GM12878 (cell line): Measurements from ENCODE around the gene ECHDC1. TPM values are rescaled to one million over a fixed set of nuclear protein-coding genes. Genes with fewer than 3 reads are reported as not detected.

Experiments used
- ATAC-seq: fragments of 200-7000 bp; cut with Tn5 transposase; 3 replicates; pipeline ENCODE4 v1.9.1; 2020; ENCODE audit warnings: mild to moderate bottlenecking, moderate library complexity
- BruUV-seq: library from RNA; stranded (reverse); fragments of 400-500 nt; replicated peaks from 2 replicates; lab custom pipeline; 2021; lab: Mats Ljungman, UMichigan
- CTCF ChIA-PET: fragments of 300-600 bp; sonication (Branson Sonifier 250); formaldehyde crosslinking; extraction: SDS; loops from one replicate; lab custom pipeline; 2021; ENCODE audit warnings: inconsistent platforms; lab: Yijun Ruan, JAX
- POLR2A ChIA-PET: fragments of 350-600 bp; formaldehyde crosslinking; extraction: SDS; loops from one replicate; lab custom pipeline; 2021; ENCODE audit warnings: inconsistent platforms; lab: Charles Lee
- RAD21 ChIA-PET: fragments of 300-600 bp; sonication (Branson Sonifier 250); formaldehyde crosslinking; loops from one replicate; lab custom pipeline; 2023; ENCODE audit warnings: antibody characterized with exemption; ENCODE audit not compliant: unreplicated experiment; lab: Charles Lee
- SMC1A ChIA-PET: fragments of 300-600 bp; sonication (Branson Sonifier 250); formaldehyde crosslinking; loops from one replicate; lab custom pipeline; 2023; ENCODE audit not compliant: unreplicated experiment, uncharacterized antibody; lab: Charles Lee
- DNase-seq: peaks from one replicate; pipeline ENCODE4 v3.0.0-alpha.2; 2011; ENCODE audit warnings: low read depth, low spot score
- FAIRE-seq: peaks from 3 replicates; lab custom pipeline; 2011; peaks lifted over from hg19 to GRCh38; lab: Jason Lieb, UNC
- H2AFZ ChIP-seq: 2 replicates; pipeline ENCODE4 v1.6.0; 2011; ENCODE audit warnings: low read depth, low read length, control low read depth; ENCODE audit not compliant: control insufficient read depth
- H3K27ac ChIP-seq: 2 replicates; pipeline ENCODE4 v1.5.1; 2011; ENCODE audit warnings: control low read depth; ENCODE audit not compliant: control insufficient read depth, insufficient read depth
- H3K27me3 ChIP-seq, 2 experiments: replicated peaks in 1 of 2; 2 replicates each; pipeline versions ENCODE4 v1.6.0 to v1.6.1; 2011; ENCODE audit warnings: low read length in 1 of 2; ENCODE audit not compliant: control insufficient read depth in 2 of 2, insufficient read depth in 2 of 2
- H3K36me3 ChIP-seq, 2 experiments: 2 replicates each; pipeline ENCODE4 v1.5.1; 2011; ENCODE audit warnings: low read length in 1 of 2; ENCODE audit not compliant: control insufficient read depth in 2 of 2, insufficient read depth in 2 of 2
- H3K4me1 ChIP-seq: 2 replicates; pipeline ENCODE4 v1.6.1; 2011; ENCODE audit warnings: mild to moderate bottlenecking, low read length, moderate library complexity, mixed read lengths; ENCODE audit not compliant: control insufficient read depth, insufficient read depth
- H3K4me2 ChIP-seq: 2 replicates; pipeline ENCODE4 v1.6.0; 2011; ENCODE audit warnings: control low read depth; ENCODE audit not compliant: control insufficient read depth, insufficient read depth
- H3K4me3 ChIP-seq: fragments of 200-600 bp; sonication (generic); 2 replicates; pipeline ENCODE4 v1.5.1; 2016
- H3K79me2 ChIP-seq: 2 replicates; pipeline ENCODE4 v1.6.0; 2011; ENCODE audit warnings: low read length; ENCODE audit not compliant: control insufficient read depth, insufficient read depth
- H3K9ac ChIP-seq: 2 replicates; pipeline ENCODE4 v1.8.0; 2011; ENCODE audit warnings: low read length, control low read depth, mixed read lengths; ENCODE audit not compliant: control insufficient read depth, insufficient read depth
- H3K9me3 ChIP-seq: replicated peaks from 3 replicates; pipeline ENCODE4 v1.5.1; 2011; ENCODE audit warnings: mild to moderate bottlenecking, low read length; ENCODE audit not compliant: control insufficient read depth, insufficient read depth
- H4K20me1 ChIP-seq: 2 replicates; pipeline ENCODE4 v1.6.0; 2011; ENCODE audit not compliant: control insufficient read depth, insufficient read depth
- BHLHE40 ChIP-seq, 2 experiments: fragments of 450-650 bp in 1 of 2; IDR thresholded peaks; 2 replicates each; pipeline ENCODE4 v1.6.1; 2011 to 2017; ENCODE audit warnings: low read depth in 2 of 2, borderline replicate concordance in 1 of 2, improper control_type of control experiment in 1 of 2, low read length in 1 of 2, mild to moderate bottlenecking in 1 of 2
- CREB1 ChIP-seq: IDR thresholded peaks from 2 replicates; pipeline ENCODE4 v1.6.1; 2012; ENCODE audit warnings: low read depth, mild to moderate bottlenecking, inconsistent platforms
- DPF2 ChIP-seq: fragments of 450-650 bp; IDR thresholded peaks from 2 replicates; pipeline ENCODE4 v1.6.1; 2017; ENCODE audit warnings: mild to moderate bottlenecking
- E2F4 ChIP-seq: IDR thresholded peaks from 2 replicates; pipeline ENCODE4 v1.6.1; 2012; ENCODE audit warnings: low read depth, low read length, improper control_type of control experiment
- E2F8 ChIP-seq: fragments of 450-650 bp; IDR thresholded peaks from 2 replicates; pipeline ENCODE4 v1.6.1; 2018; ENCODE audit warnings: mild to moderate bottlenecking, low read depth, moderate library complexity; ENCODE audit not compliant: partially characterized antibody
- FOS ChIP-seq: IDR thresholded peaks from 3 replicates; pipeline ENCODE4 v1.6.1; 2011; ENCODE audit warnings: borderline replicate concordance; ENCODE audit not compliant: insufficient read length; ENCODE audit errors: extremely low read depth
- IRF3 ChIP-seq: fragments of 450-650 bp; IDR thresholded peaks from 2 replicates; pipeline ENCODE4 v1.6.1; 2014; ENCODE audit warnings: mild to moderate bottlenecking
- KDM1A ChIP-seq: fragments of 200-600 bp; sonication (generic); IDR thresholded peaks from 2 replicates; pipeline ENCODE4 v1.6.1; 2016; ENCODE audit warnings: borderline replicate concordance
- POLR2A ChIP-seq: IDR thresholded peaks from 2 replicates; pipeline ENCODE4 v1.6.1; 2011; ENCODE audit warnings: low read depth, mild to moderate bottlenecking, low read length
- RAD51 ChIP-seq: fragments of 450-650 bp; IDR thresholded peaks from 2 replicates; pipeline ENCODE4 v1.6.1; 2016; ENCODE audit warnings: moderate library complexity, mild to moderate bottlenecking, inconsistent platforms
- RB1 ChIP-seq: fragments of 450-650 bp; formaldehyde crosslinking; IDR thresholded peaks from 2 replicates; pipeline ENCODE4 v1.6.1; 2017; ENCODE audit warnings: mild to moderate bottlenecking, borderline replicate concordance
- SIX5 ChIP-seq: IDR thresholded peaks from 2 replicates; pipeline ENCODE4 v1.6.1; 2011; ENCODE audit warnings: mild to moderate bottlenecking, low read depth, low read length, moderate library complexity; ENCODE audit not compliant: severe bottlenecking
- SMAD1 ChIP-seq: fragments of 450-650 bp; IDR thresholded peaks from 2 replicates; pipeline ENCODE4 v1.6.1; 2018; ENCODE audit warnings: mild to moderate bottlenecking, low read depth; ENCODE audit not compliant: partially characterized antibody
- ZNF207 ChIP-seq: fragments of 450-650 bp; IDR thresholded peaks from 2 replicates; pipeline ENCODE4 v1.6.1; 2014; ENCODE audit warnings: antibody characterized with exemption, mild to moderate bottlenecking, borderline replicate concordance
- ZNF274 ChIP-seq: IDR thresholded peaks from one replicate; pipeline ENCODE4 v1.8.0; 2011; ENCODE audit not compliant: insufficient read length, insufficient read depth
- WGBS: methylation state at CpG from one replicate; pipeline ENCODE4 v1.1.6; 2016; ENCODE audit warnings: low lambda C conversion rate; ENCODE audit not compliant: insufficient replicate concordance, insufficient coverage; ENCODE audit errors: missing lambda C conversion rate; 5-methylcytosine and 5-hydroxymethylcytosine counted together
- in situ Hi-C: fragments of 300-500 bp; cut with MboI; formaldehyde crosslinking; loops from 9 replicates; pipeline ENCODE4 v1.14.3; 2018; ENCODE audit warnings: mixed read lengths
- intact Hi-C: fragments of 100-400 bp; cut with micrococcal nuclease; formaldehyde crosslinking; loops from one replicate; pipeline ENCODE4 v1.14.2; 2022; ENCODE audit not compliant: unreplicated experiment
- polyA plus RNA-seq, 11 experiments: library from polyadenylated mRNA; depleted of rRNA in 4 of 11; unstranded in 6 of 11; stranded (reverse) in 5 of 11; fragments of >200 nt; fragmentation: Nextera tagmentation in 4 of 11; fragmentation: Illumina TruSeq in 1 of 11; extraction: Ambion mirVana in 4 of 11; extraction: Trizol in 1 of 11; gene quantifications; 1 replicate in 1 of 11; 2 replicates in 10 of 11; pipeline versions ENCODE4 v1.2.1 to v1.2.3, GENCODE V29; 2011 to 2016; ENCODE audit warnings: inconsistent platforms in 2 of 11, missing spikeins in 2 of 11, low read depth in 1 of 11
- total RNA-seq, 4 experiments: library from RNA; depleted of rRNA in 3 of 4; stranded (reverse); fragments of >200 nt in 3 of 4; fragmentation: Illumina TruSeq in 1 of 4; extraction: Trizol in 1 of 4; gene quantifications; 2 replicates each; pipeline versions ENCODE4 v1.2.1 to v1.2.3, GENCODE V29; 2013 to 2021

The ECHDC1 gene
- total and polyA plus RNA-seq, 10 of the 15 experiments (the other 5 are each of a cell fraction or from before 2014, with no cell fraction given), result 46.2 to 111 (median 70.7) TPM

- no peak overlapping the region for H3K27ac ChIP-seq
- in situ Hi-C loops (no loop called here), intact Hi-C loops (no loop called here)
- ChIA-PET CTCF (interaction anchor here (0.9 to 1.3 kb wide), 6 partner anchors 9 to 159 kb away, joined by 4 to 7 read pairs (median 4); no protein-coding TSS in a partner anchor), POLR2A (no interaction called here), RAD21 (interaction anchor here (0.8 to 1.5 kb wide), 4 partner anchors 16 to 222 kb away, joined by 3 read pairs; no protein-coding TSS in a partner anchor), SMC1A (interaction anchor here (0.6 to 1.6 kb wide), 5 partner anchors 10 to 248 kb away, joined by 3 to 5 read pairs (median 3); no protein-coding TSS in a partner anchor)
- no peaks in the 10 kb centered on the region for H3K27me3 ChIP-seq
- DNase-seq (no peak), ATAC-seq (no peak), FAIRE-seq (no peak)
- H4K20me1 ChIP-seq, result no peaks in the 10 kb centered on the region
- no peak overlapping the region for H3K9ac ChIP-seq
- no peak overlapping the region for H3K4me2 ChIP-seq
- H3K9me3 ChIP-seq, result no peaks in the 10 kb centered on the region
- no peaks in the 10 kb centered on the region for H3K4me1 ChIP-seq
- BruUV-seq, result no TSS peak
- no peak overlapping the region for H2AFZ ChIP-seq
- no peak overlapping the region for H3K4me3 ChIP-seq
- H3K36me3 ChIP-seq, result no peaks in the 10 kb centered on the region
- peaks cover 11% of the 10 kb centered on the region for H3K79me2 ChIP-seq
- WGBS, result 100% methylated on average over 1 of the region's 1 CpG
- TF ChIP-seq RB1 (no peak), IRF3 (no peak), ZNF207 (no peak), POLR2A (no peak), SMAD1 (no peak), KDM1A (no peak), FOS (no peak), SIX5 (no peak), E2F4 (no peak), RAD51 (no peak), BHLHE40 (IDR thresholded peaks at IDR 0.05; ENCODE audit: borderline replicate concordance in 1 of 2, low read depth in 2 of 2, low read length in 1 of 2) (no peak), CREB1 (no peak), DPF2 (no peak), ZNF274 (no peak), E2F8 (no peak)
Observed at GRCh38 chr6:127262896-127263295, 80.5 kb downstream of the ECHDC1 start.
